Keratinocyte (primary cell): ENCODE results near the gene KCTD13. TPM values are rescaled to one million over a fixed set of nuclear protein-coding genes. Genes with fewer than 3 reads are reported as not detected.

Experiments
- DNase-seq: peaks from one replicate; pipeline ENCODE4 v3.0.0-alpha.2; 2011; ENCODE audit warnings: low read depth, missing footprints, low spot score
- FAIRE-seq: peaks from 2 replicates; lab custom pipeline; 2011; peaks lifted over from hg19 to GRCh38; lab: Jason Lieb, UNC
- H2AFZ ChIP-seq: 2 replicates; pipeline ENCODE4 v1.6.0; 2012; ENCODE audit warnings: low read length, control low read depth, inconsistent platforms; ENCODE audit not compliant: control insufficient read depth
- H3K27ac ChIP-seq: 2 replicates; pipeline ENCODE4 v1.5.1; 2011; ENCODE audit warnings: low read length; ENCODE audit not compliant: control insufficient read depth, insufficient read depth
- H3K27me3 ChIP-seq: 3 replicates; pipeline ENCODE4 v1.6.0; 2011; ENCODE audit warnings: low read length; ENCODE audit not compliant: control insufficient read depth, insufficient read depth; ENCODE audit errors: extremely low read depth
- H3K36me3 ChIP-seq, 2 experiments: 2 replicates in 1 of 2; 3 replicates in 1 of 2; pipeline ENCODE4 v1.5.1; 2011; ENCODE audit warnings: low read length in 2 of 2, mild to moderate bottlenecking in 1 of 2; ENCODE audit not compliant: control insufficient read depth in 2 of 2, insufficient read depth in 2 of 2; ENCODE audit errors: extremely low read depth in 1 of 2
- H3K4me1 ChIP-seq: 3 replicates; pipeline ENCODE4 v1.5.1; 2011; ENCODE audit warnings: low read length; ENCODE audit not compliant: control insufficient read depth, insufficient read depth; ENCODE audit errors: extremely low read depth
- H3K4me2 ChIP-seq: 3 replicates; pipeline ENCODE4 v1.6.0; 2011; ENCODE audit warnings: low read depth, low read length; ENCODE audit not compliant: control insufficient read depth, insufficient read depth; ENCODE audit errors: extremely low read depth
- H3K4me3 ChIP-seq, 3 experiments: fragments of 200-600 bp in 1 of 3; sonication (generic) in 1 of 3; 2 replicates in 2 of 3; 3 replicates in 1 of 3; pipeline ENCODE4 v1.5.1; 2011 to 2016; ENCODE audit warnings: low read length in 3 of 3, mild to moderate bottlenecking in 3 of 3, control low read depth in 2 of 3, inconsistent platforms in 1 of 3, low read depth in 1 of 3, mixed read lengths in 1 of 3, mixed run types in 1 of 3, moderate library complexity in 1 of 3; ENCODE audit not compliant: control insufficient read depth in 2 of 3, insufficient read depth in 2 of 3; ENCODE audit errors: extremely low read depth in 1 of 3
- H3K79me2 ChIP-seq: 2 replicates; pipeline ENCODE4 v1.6.0; 2012; ENCODE audit warnings: low read length; ENCODE audit not compliant: control insufficient read depth, insufficient read depth
- H3K9ac ChIP-seq: 3 replicates; pipeline ENCODE4 v1.6.0; 2011; ENCODE audit warnings: low read length; ENCODE audit not compliant: control insufficient read depth, insufficient read depth; ENCODE audit errors: extremely low read depth
- H3K9me1 ChIP-seq: 3 replicates; pipeline ENCODE4 v1.6.0; 2011; ENCODE audit warnings: low read length; ENCODE audit not compliant: control insufficient read depth, insufficient read depth; ENCODE audit errors: extremely low read depth
- H3K9me3 ChIP-seq: 2 replicates; pipeline ENCODE4 v1.5.1; 2012; ENCODE audit warnings: low read depth, low read length; ENCODE audit not compliant: control insufficient read depth
- H4K20me1 ChIP-seq: 3 replicates; pipeline ENCODE4 v1.6.0; 2011; ENCODE audit warnings: low read length; ENCODE audit not compliant: control insufficient read depth, insufficient read depth; ENCODE audit errors: extremely low read depth
- EZH2 ChIP-seq: IDR thresholded peaks from one replicate; pipeline ENCODE4 v1.6.1; 2012; ENCODE audit warnings: inconsistent platforms, mild to moderate bottlenecking, low read length, moderate library complexity
- dilution Hi-C: fragments of 300-500 bp; cut with MboI; formaldehyde crosslinking; loops from one replicate; pipeline ENCODE4 v1.7.0; 2020; ENCODE audit warnings: low sequenced_read_pairs; ENCODE audit not compliant: extremely low pct_ligation_motif_present
- polyA plus RNA-seq, 5 experiments: library from polyadenylated mRNA; depleted of rRNA in 3 of 5; stranded (reverse) in 3 of 5; stranded (forward) in 1 of 5; unstranded in 1 of 5; fragments of >200 nt; gene quantifications; 1 replicate in 1 of 5; 2 replicates in 3 of 5; 3 replicates in 1 of 5; pipeline versions ENCODE4 v1.2.1 to v1.2.3, GENCODE V29; 2011 to 2012; ENCODE audit warnings: missing spikeins in 2 of 5, low read depth in 1 of 5, low replicate concordance in 1 of 5
- TF ChIP-seq, protein P1 (sequence below), 3 experiments: IDR thresholded peaks in 1 of 3; conservative IDR thresholded peaks in 1 of 3; optimal IDR thresholded peaks in 1 of 3; 2 replicates in 2 of 3; 3 replicates in 1 of 3; pipeline versions ENCODE3 to v1.5.1; 2011; ENCODE audit warnings: low read length in 3 of 3, mild to moderate bottlenecking in 3 of 3, moderate library complexity in 2 of 3, control low read depth in 1 of 3, inconsistent platforms in 1 of 3; ENCODE audit not compliant: insufficient read depth in 2 of 3; ENCODE audit errors: extremely low read depth in 1 of 3

The KCTD13 gene
- polyA plus RNA-seq, 1 donor (not counting 4 experiments of a cell fraction or from before 2014, with no cell fraction given), result 9.2 TPM

DNA sequence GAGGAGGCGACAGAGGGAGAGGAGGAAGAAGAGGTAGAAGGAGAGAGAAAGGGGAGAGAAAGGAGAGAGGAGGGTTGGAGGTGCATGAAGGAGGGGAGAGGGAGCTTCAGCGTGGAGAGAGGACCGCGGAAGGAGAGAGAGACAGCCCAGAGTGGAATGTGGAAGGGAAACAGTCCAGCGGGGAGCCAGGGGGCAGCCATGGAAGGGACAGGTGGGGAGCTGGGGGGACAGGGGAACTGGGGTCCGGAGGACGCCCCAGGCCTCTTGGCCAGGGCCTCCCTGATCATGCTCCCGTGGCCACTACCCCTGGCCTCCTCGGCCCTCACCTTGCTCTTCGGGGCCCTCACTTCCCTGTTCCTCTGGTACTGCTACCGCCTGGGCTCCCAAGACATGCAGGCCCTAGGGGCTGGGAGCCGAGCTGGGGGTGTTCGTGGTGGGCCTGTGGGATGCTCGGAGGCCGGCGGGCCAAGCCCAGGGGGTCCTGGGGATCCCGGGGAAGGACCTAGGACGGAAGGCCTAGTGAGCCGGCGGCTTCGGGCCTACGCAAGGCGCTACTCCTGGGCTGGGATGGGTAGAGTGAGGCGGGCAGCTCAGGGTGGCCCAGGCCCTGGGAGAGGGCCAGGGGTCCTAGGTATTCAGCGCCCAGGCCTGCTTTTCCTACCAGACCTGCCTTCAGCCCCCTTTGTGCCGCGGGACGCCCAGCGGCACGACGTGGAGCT is 25.0 kb downstream of the KCTD13 start:
- DNase-seq (no peak), FAIRE-seq (no peak)
- no peaks in the 10 kb centered on the region for H3K9me1 ChIP-seq
- TF ChIP-seq, protein P1, sequence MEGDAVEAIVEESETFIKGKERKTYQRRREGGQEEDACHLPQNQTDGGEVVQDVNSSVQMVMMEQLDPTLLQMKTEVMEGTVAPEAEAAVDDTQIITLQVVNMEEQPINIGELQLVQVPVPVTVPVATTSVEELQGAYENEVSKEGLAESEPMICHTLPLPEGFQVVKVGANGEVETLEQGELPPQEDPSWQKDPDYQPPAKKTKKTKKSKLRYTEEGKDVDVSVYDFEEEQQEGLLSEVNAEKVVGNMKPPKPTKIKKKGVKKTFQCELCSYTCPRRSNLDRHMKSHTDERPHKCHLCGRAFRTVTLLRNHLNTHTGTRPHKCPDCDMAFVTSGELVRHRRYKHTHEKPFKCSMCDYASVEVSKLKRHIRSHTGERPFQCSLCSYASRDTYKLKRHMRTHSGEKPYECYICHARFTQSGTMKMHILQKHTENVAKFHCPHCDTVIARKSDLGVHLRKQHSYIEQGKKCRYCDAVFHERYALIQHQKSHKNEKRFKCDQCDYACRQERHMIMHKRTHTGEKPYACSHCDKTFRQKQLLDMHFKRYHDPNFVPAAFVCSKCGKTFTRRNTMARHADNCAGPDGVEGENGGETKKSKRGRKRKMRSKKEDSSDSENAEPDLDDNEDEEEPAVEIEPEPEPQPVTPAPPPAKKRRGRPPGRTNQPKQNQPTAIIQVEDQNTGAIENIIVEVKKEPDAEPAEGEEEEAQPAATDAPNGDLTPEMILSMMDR (optimal IDR thresholded peaks at IDR 0.05 in 1 of 3, IDR thresholded peaks at IDR 0.05 in 1 of 3, conservative IDR thresholded peaks at IDR 0.05 in 1 of 3; ENCODE audit: extremely low read depth in 1 of 3, insufficient read depth in 2 of 3, low read length in 3 of 3), result no peak
- no peak for TF ChIP-seq EZH2
- no peak overlapping the region for H3K27ac ChIP-seq
- peak overlapping the region; percentile 58 for H3K9ac ChIP-seq
- H4K20me1 ChIP-seq, result no peaks in the 10 kb centered on the region
- H3K9me3 ChIP-seq, result no peaks in the 10 kb centered on the region
- peak overlapping the region; percentile 60 to 67 (median 66) for H3K4me3 ChIP-seq
- H3K4me2 ChIP-seq, result peak overlapping the region; percentile 84
- H3K36me3 ChIP-seq, result no peaks in the 10 kb centered on the region
- H2AFZ ChIP-seq, result peak overlapping the region; percentile 88
- dilution Hi-C loops, result no loop called here
- H3K27me3 ChIP-seq, result peaks cover 15% of the 10 kb centered on the region
- H3K4me1 ChIP-seq, result peaks cover 10% of the 10 kb centered on the region
- H3K79me2 ChIP-seq, result no peaks in the 10 kb centered on the region

DNA sequence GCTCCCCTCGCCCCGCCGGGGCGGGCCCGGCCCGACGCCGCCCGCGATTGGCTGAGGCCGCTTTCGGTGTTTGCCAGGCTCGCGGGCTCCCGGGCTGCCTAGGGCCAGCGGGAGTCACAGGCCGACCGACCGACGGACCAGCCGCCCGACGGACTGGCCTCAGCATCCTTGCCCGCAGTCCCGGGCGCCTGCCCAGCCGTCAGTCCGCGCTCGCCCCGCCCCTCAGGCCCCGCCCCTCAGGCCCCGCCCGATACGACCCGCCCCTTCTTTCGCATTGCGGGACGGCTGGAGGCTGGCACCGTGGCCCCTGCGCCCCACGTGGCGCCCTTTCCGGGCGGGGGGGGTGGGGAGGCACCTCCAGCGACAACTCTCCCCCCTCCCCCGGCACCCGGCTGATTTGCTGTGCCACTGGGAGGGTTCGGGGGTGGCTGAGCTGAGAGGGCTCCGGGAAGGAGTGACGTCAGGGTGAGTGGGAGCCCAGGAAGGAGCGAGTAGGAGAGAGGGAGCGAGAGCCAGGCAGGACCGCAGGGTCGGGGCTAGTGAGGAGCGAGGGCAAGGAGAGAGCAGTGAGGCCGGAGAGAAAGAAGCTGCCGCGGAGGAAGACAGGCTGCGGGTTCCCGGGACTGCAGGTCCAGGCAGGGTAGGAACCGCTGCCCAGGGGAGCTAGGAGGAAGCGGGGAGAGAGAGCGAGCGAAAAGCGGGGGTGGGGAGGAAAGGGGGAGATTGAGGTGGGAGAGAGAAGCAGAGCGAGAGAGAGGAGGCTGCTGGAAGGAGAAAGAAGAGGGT is 25.7 kb downstream of the KCTD13 start, which contains the start of gene ASPHD1:
TSS of gene ASPHD1 (plus strand) at position 387 of the 786 bp plus-strand sequence. CDS start 484 bp downstream, outside the sequence.
- TF ChIP-seq EZH2, result no peak
- TF ChIP-seq, protein P1 (optimal IDR thresholded peaks at IDR 0.05 in 1 of 3, IDR thresholded peaks at IDR 0.05 in 1 of 3, conservative IDR thresholded peaks at IDR 0.05 in 1 of 3; ENCODE audit: extremely low read depth in 1 of 3, insufficient read depth in 2 of 3, low read length in 3 of 3), result no peak
- Histone ChIP-seq H3K27me3 (peaks cover 16% of the 10 kb centered on the region), H3K4me2 (peak within 1 kb of the TSS; percentile 84), H3K9ac (peak within 1 kb of the TSS; percentile 58), H3K27ac (no peak within 1 kb of the TSS), H3K36me3 (no peaks in the 10 kb centered on the region), H3K79me2 (no peaks in the 10 kb centered on the region), H3K9me3 (no peaks in the 10 kb centered on the region), H2AFZ (peak within 1 kb of the TSS; percentile 88), H3K4me1 (peaks cover 10% of the 10 kb centered on the region), H3K9me1 (no peaks in the 10 kb centered on the region), H4K20me1 (no peaks in the 10 kb centered on the region), H3K4me3 (peak within 1 kb of the TSS; percentile 60 to 67 (median 66))
- dilution Hi-C loops, result no loop called here
- DNase-seq, result no peak
- no peak for FAIRE-seq
